HG03378 (cell line): ENCODE data around the gene HNRNPA1L2.
"Not testable (repeated sequence)": the region's sequence is repeated elsewhere in the genome, so short reads cannot be mapped to it uniquely, and the experiment has no call there.

ENCODE experiments used
- ATAC-seq: cut with Tn5 transposase; IDR thresholded peaks from one replicate; pipeline ENCODE4 v1.9.1; 2021; ENCODE audit warnings: mild to moderate bottlenecking, moderate library complexity; ENCODE audit not compliant: unreplicated experiment

Gene HNRNPA1L2

GRCh38 chr13:52642131-52642530 is at the start of gene HNRNPA1L2:
HNRNPA1L2 (plus strand) TSS chr13:52642431; CDS start chr13:52642493, 62 bp downstream.
- no peak for ATAC-seq

DNA sequence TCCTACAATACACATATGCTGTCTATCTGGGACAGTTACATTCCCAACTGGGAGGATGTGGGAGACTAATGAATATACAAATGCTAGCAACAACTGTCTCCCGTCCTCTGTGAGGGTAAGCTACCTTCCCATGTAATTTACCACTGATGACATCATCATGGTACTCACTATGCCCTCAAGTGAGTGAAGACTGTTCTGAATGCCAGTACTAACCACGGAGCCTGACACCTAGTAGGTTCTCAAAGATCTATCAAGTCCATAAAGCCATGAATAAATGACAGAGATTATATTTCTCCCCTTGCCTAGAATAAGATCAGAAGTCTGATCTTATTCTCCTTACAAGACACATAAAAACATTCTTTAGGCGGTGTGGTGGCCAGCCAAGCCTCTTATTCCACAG is 49.1 kb upstream of the HNRNPA1L2 start:
- ATAC-seq = not testable (repeated sequence)

GRCh38 chr13:52593812-52594211 is 48.4 kb upstream of the HNRNPA1L2 start:
- not testable (repeated sequence) for ATAC-seq

DNA sequence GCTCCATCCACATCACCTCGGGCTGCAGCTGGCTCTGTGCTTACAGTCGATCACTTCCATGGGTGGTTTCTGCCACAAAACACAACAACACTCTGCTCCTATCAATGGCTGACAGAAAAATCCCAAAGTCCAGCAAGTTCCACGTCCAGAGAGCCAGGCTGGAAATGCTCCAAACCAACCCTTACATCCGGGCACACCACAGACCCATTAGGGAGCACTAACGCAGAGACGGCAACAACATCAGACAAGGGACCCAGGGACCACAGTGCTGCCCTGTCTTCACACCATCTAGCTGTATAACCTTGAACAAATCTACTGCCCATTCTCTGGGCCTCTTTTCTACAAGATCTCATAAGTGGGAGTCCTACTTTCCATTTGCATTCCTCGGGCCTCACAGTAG is 47.9 kb upstream of the HNRNPA1L2 start:
- not testable (repeated sequence) for ATAC-seq

GRCh38 chr13:52597676-52598075 is 44.6 kb upstream of the HNRNPA1L2 start:
- no peak for ATAC-seq

DNA sequence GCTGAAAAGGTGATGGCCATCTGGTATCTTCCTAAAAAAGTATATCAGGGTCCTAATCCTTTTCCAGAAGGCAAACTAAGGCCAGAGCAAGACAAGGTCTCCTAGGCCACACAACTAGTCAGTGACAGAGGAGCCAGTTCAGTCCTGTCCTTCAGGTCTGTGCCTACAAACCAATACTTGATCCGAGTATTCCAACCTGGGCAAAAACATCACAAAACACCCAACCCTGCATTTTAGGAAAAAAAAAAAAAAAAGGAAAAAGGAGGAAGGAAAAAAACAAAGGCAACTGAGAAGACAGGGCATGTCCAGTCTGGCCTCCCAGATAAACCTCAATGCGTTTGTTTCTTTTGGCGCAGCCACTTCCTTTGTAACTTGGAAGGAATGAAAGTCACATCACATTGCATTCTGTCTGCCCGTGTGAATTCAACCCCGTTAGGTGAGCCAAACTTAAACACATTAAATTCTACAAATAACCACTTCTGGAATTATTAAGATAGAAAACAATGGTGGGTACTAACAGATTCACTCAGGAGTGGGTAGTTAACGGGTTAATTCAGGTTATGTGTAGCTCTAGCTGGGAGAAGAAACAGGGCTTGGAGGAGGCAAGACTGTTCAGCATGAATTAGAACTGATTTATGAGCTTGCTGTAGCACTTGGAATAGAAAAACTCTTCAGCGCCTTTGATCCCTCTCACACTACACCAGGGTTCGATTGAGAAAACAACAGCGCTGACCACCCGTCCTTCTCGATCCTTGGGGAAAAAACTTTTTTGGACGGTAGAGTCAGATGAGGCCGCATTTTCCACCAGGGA is 43.0 kb upstream of the HNRNPA1L2 start:
- peak; percentile 35 for ATAC-seq

- ATAC-seq = peak; percentile 42
Observed at GRCh38 chr13:52599848-52600603, 42.2 kb upstream of the HNRNPA1L2 start.

DNA sequence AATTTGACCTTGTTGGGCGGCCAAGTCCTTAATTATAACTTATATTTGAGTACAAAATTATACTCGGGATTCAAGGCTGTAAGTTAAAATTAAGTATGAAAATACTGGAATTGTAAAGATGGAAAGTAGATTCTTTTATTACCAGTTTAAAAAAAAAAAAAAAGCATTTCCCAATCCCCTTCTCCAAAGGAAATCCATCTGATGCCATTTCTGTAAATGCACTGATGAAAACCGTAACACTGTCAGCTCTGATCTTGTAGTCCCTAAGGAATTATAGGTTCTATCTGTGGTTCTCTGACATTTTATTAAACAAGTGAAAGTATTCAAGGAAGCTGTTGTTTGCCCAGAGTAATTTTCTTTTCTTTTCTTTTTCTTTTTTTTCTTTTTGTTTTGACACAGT is 41.6 kb upstream of the HNRNPA1L2 start:
- no peak for ATAC-seq

- ATAC-seq = not testable (repeated sequence)
Observed at GRCh38 chr13:52603316-52603715, 38.9 kb upstream of the HNRNPA1L2 start.

DNA sequence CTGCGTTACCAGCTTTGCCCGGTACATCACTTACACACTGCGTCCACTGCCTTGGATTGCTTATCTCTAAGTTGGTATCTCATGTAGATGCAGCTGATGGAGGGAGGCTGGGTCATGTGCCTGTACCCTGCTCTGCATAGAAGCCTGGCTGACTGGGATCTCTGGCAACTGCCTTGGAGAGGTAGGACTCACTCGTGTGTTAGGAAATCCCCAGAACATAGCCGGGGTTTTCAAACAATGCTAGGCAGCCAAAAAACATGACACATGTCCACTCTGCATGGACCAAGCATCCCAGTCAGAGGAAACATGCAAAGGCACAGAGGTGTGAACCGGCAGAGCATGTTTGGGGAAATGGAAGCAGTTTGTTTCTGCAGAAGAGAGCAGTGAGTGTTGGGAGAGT is 36.1 kb upstream of the HNRNPA1L2 start:
- not testable (repeated sequence) for ATAC-seq

- ATAC-seq = not testable (repeated sequence)
Observed at GRCh38 chr13:52606795-52607194, 35.4 kb upstream of the HNRNPA1L2 start.

DNA sequence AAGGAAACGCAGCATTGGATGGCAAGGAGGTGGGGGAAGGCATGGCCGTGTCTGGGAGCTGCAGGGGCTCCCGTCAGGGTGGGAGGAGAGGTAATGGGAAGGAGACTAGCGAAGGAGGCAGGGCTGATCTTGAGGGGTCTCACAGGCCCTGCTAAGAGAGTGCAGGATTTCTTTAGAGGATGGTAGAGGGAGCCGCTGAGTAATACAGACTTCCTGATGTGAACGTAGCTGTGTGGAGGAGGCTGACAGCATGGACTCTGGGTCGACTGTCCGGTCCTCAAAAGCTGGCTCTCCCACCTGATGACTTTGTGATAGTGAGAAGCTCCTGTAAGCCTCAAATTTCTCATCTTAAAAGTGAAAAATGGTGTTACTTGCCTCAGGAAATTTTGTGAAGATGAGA is 34.0 kb upstream of the HNRNPA1L2 start:
- ATAC-seq = not testable (repeated sequence)

DNA sequence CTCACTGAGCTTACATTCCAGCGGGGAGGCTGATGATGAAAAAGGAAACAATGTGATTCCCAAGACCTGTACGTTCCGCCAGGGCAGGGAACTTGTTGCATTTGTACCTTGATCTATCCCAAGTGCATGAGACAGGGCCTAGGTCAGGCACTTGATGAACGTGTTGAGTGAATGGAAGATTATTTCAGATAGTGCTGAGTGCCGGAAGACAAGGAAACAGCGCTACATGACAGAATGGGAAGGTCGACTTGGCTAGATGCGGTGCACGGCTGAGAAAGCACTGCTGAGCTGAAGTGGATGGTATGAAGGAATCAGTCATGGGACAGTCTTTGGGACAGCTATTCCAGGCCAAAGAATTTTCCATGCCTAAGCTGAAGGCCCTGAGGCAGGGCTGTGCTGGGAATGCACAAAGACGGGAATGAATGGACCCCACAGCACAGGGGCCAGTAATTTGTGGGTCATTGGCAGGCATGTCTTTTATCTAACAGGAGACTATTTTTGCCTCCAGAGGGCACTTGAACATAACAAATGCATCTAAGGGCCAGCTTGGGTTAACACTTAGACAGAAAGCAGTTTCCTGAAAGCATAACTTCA is 33.1 kb upstream of the HNRNPA1L2 start:
- peak; percentile 73 for ATAC-seq

DNA sequence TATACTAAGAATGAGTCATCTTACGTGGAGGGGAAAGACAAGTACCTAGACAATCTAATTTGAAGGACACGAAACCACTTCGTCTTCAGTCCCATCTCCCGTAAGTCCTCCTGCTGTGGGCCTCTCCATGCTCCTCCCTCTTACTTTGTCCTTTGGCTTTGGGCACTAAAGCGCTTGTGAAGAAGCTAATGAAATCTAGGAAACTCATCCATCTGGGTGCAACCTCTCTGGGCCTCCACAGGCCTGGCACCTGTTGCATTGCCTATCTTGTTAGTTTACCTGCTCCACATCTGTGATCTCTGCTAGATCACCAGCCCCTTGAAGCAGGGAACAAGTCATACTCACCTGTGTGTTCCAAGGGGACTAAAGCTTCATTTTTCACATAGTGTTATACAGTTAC is 32.1 kb upstream of the HNRNPA1L2 start:
- not testable (repeated sequence) for ATAC-seq

GRCh38 chr13:52615134-52615801 is 27.0 kb upstream of the HNRNPA1L2 start:
- no peak for ATAC-seq

DNA sequence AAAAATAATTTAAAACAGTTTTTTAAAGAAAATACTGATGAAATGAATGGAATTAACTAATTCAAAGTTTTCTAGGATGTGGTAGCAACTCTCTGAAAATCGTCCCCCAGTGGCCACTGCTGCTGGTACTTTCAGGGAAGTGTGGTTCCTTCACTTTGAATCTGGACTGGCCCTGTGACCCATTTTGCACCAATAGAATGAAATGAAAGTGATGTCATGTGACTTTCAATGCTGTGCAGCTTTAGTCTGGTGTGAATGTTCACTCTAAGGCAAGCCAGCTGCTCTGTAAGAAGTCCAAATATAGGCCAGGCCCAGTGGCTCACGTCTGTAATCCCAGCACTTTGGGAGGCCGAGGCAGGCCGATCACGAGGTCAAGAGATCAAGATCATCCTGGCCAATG is 26.4 kb upstream of the HNRNPA1L2 start:
- ATAC-seq = no peak

DNA sequence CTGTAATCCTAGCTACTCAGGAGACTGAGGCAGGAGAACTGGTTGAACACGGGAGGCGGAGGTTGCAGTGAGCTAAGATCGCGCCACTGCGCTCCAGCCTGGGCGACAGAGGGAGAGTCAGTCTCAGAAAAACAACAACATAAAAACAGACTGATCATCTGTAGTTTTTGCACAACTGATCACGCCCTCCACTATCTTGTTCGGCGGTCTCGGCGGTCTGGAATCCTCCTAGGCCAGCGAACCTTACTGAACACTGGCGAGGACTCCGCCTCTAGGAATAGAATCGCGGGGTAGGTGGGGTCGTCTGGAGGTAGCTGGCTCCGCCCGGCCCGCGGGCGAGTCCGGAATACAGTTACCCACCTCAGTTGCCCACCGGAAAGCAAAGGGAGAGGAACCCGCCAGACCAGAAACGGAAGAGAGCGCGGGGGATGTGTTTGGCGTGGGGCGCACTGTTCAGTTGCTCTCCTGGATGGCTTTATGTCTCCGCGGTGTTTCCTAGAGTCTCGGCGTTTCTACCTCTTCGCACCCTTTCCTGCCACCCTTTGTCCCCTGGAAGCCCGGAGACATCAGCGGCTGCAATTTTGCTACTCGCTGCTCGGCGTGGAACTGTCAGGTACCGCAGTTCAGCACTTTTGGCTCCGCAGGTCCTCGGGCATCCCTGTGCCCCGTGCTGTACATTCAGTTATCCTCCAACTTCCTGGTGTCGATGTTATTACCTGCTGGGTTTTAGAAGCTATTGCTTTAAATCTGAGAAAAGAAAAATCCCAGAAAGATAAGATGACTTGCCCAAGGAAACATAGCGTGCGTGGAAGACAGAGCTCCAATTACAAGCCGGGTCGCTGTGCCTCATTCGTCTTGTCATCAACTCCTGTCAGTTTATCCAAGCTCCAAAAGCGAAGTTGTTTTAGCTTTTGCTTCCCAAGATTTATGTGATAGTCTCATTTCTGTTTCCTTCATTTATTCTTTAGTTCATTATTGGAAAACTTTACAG is 24.9 kb upstream of the HNRNPA1L2 start:
- ATAC-seq = peak; percentile 96

- peak; percentile 45 for ATAC-seq
Observed at GRCh38 chr13:52631083-52631690, 11.0 kb upstream of the HNRNPA1L2 start.

GRCh38 chr13:52638666-52639328 is 3.4 kb upstream of the HNRNPA1L2 start:
- ATAC-seq = no peak
